ENCODE data around the gene SFT2D1.

DNA sequence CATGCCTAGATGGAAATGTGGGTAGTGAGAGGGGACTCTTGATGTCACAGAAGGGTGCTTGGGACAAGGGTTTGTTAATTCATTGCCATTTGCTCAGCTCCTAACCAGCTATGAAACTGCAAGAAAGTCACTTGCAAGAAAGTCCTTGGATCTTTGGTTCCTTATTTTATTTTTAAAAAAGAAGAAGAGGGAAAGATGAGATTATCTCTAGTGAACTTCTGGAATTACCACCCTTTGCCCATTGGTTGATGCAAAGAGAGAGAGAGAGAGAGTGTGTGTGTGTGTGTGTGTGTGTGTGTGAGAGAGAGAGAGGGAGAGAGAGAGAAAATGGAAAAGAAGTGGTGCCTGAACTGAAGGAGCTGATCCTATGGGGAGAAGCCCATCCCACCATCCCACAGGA is 4.6 kb upstream of the SFT2D1 start:
- TF ChIP-seq POLR2AphosphoS5 (IDR thresholded peaks at IDR 0.05; ENCODE audit: insufficient read depth in 1 of 2, low read depth in 1 of 2) = no peak
- TF ChIP-seq, protein P1, sequence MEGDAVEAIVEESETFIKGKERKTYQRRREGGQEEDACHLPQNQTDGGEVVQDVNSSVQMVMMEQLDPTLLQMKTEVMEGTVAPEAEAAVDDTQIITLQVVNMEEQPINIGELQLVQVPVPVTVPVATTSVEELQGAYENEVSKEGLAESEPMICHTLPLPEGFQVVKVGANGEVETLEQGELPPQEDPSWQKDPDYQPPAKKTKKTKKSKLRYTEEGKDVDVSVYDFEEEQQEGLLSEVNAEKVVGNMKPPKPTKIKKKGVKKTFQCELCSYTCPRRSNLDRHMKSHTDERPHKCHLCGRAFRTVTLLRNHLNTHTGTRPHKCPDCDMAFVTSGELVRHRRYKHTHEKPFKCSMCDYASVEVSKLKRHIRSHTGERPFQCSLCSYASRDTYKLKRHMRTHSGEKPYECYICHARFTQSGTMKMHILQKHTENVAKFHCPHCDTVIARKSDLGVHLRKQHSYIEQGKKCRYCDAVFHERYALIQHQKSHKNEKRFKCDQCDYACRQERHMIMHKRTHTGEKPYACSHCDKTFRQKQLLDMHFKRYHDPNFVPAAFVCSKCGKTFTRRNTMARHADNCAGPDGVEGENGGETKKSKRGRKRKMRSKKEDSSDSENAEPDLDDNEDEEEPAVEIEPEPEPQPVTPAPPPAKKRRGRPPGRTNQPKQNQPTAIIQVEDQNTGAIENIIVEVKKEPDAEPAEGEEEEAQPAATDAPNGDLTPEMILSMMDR (IDR thresholded peaks at IDR 0.05) = no peak
- TF ChIP-seq POLR2A (IDR thresholded peaks at IDR 0.05) = no peak
